H9 (cell line): ENCODE data around the gene ACVR2B. TPM values are rescaled to one million over a fixed set of nuclear protein-coding genes. Genes with fewer than 3 reads are reported as not detected.

Experiments used
- DNase-seq: peaks from one replicate; pipeline ENCODE4 v3.0.0-alpha.2; 2017
- H2AFZ ChIP-seq: one replicate; pipeline ENCODE4 v1.6.1; 2013; ENCODE audit warnings: mild to moderate bottlenecking, low read length, control low read depth, moderate library complexity
- H2AK5ac ChIP-seq: 2 replicates; pipeline ENCODE4 v1.6.1; 2013; ENCODE audit warnings: low read length, control low read depth, mixed read lengths; ENCODE audit not compliant: insufficient read length
- H2BK120ac ChIP-seq: one replicate; pipeline ENCODE4 v1.6.1; 2013; ENCODE audit warnings: low read depth, mild to moderate bottlenecking, low read length, control low read depth, inconsistent platforms; ENCODE audit not compliant: poor library complexity, severe bottlenecking
- H2BK12ac ChIP-seq: 2 replicates; pipeline ENCODE4 v1.6.1; 2013; ENCODE audit warnings: low read length, control low read depth, mixed read lengths, low read depth; ENCODE audit not compliant: insufficient read length
- H2BK15ac ChIP-seq: 2 replicates; pipeline ENCODE4 v1.6.1; 2013; ENCODE audit warnings: low read depth, low read length, control low read depth
- H2BK20ac ChIP-seq: one replicate; pipeline ENCODE4 v1.6.1; 2013; ENCODE audit warnings: low read depth, mild to moderate bottlenecking, low read length, control low read depth, inconsistent platforms; ENCODE audit not compliant: poor library complexity, severe bottlenecking
- H2BK5ac ChIP-seq: 2 replicates; pipeline ENCODE4 v1.6.1; 2013; ENCODE audit warnings: low read length, control low read depth, mixed read lengths; ENCODE audit not compliant: insufficient read length
- H3K14ac ChIP-seq: 2 replicates; pipeline ENCODE4 v1.6.1; 2013; ENCODE audit warnings: low read length, control low read depth; ENCODE audit not compliant: insufficient read depth
- H3K18ac ChIP-seq: 2 replicates; pipeline ENCODE4 v1.6.1; 2013; ENCODE audit warnings: low read depth, mild to moderate bottlenecking, mixed read lengths, low read length, control low read depth; ENCODE audit not compliant: insufficient read length
- H3K23ac ChIP-seq: 2 replicates; pipeline ENCODE4 v1.6.1; 2013; ENCODE audit warnings: low read length, control low read depth, mixed read lengths, low read depth; ENCODE audit not compliant: insufficient read length
- H3K23me2 ChIP-seq: 2 replicates; pipeline ENCODE4 v1.6.1; 2013; ENCODE audit warnings: low read depth, mild to moderate bottlenecking, mixed read lengths, low read length, control low read depth; ENCODE audit not compliant: insufficient read length, poor library complexity, severe bottlenecking
- H3K27ac ChIP-seq: 2 replicates; pipeline ENCODE4 v1.5.1; 2013; ENCODE audit warnings: low read length, control low read depth, mixed read lengths, low read depth; ENCODE audit not compliant: insufficient read length
- H3K27me3 ChIP-seq: 2 replicates; pipeline ENCODE4 v1.6.1; 2013; ENCODE audit warnings: low read length, control low read depth, inconsistent platforms; ENCODE audit not compliant: insufficient read depth
- H3K4ac ChIP-seq: 2 replicates; pipeline ENCODE4 v1.6.1; 2013; ENCODE audit warnings: low read depth, mild to moderate bottlenecking, control low read depth, inconsistent platforms, low read length, moderate library complexity
- H3K4me1 ChIP-seq: 2 replicates; pipeline ENCODE4 v1.6.1; 2013; ENCODE audit warnings: low read length, control low read depth, inconsistent platforms; ENCODE audit not compliant: insufficient read depth
- H3K4me2 ChIP-seq: 2 replicates; pipeline ENCODE4 v1.6.1; 2013; ENCODE audit warnings: low read length, control low read depth, mixed read lengths; ENCODE audit not compliant: insufficient read length, insufficient read depth
- H3K56ac ChIP-seq: 2 replicates; pipeline ENCODE4 v1.6.1; 2013; ENCODE audit warnings: low read depth, mild to moderate bottlenecking, mixed read lengths, low read length, control low read depth; ENCODE audit not compliant: insufficient read length
- H3K79me1 ChIP-seq: 2 replicates; pipeline ENCODE4 v1.6.1; 2013; ENCODE audit warnings: low read depth, mild to moderate bottlenecking, moderate library complexity, low read length, control low read depth, inconsistent platforms; ENCODE audit not compliant: insufficient read depth, poor library complexity, severe bottlenecking
- H3K79me2 ChIP-seq: 2 replicates; pipeline ENCODE4 v1.6.1; 2013; ENCODE audit warnings: low read length, control low read depth, inconsistent platforms; ENCODE audit not compliant: insufficient read depth
- H3K9ac ChIP-seq: 2 replicates; pipeline ENCODE4 v1.6.1; 2013; ENCODE audit warnings: low read length, control low read depth, mixed read lengths; ENCODE audit not compliant: insufficient read length; ENCODE audit errors: extremely low read depth
- H3K9me3 ChIP-seq: one replicate; pipeline ENCODE4 v1.6.1; 2013; ENCODE audit warnings: low read depth, low read length, inconsistent platforms; ENCODE audit not compliant: control insufficient read depth
- H3T11ph ChIP-seq: one replicate; pipeline ENCODE4 v1.6.1; 2013; ENCODE audit warnings: mild to moderate bottlenecking, low read length, control low read depth, inconsistent platforms
- H4K20me1 ChIP-seq: one replicate; pipeline ENCODE4 v1.6.1; 2013; ENCODE audit not compliant: control insufficient read depth, insufficient read length, insufficient read depth
- H4K5ac ChIP-seq: 2 replicates; pipeline ENCODE4 v1.6.1; 2013; ENCODE audit warnings: low read depth, mild to moderate bottlenecking, mixed read lengths, low read length, control low read depth; ENCODE audit not compliant: insufficient read length
- H4K8ac ChIP-seq: replicated peaks from 2 replicates; pipeline ENCODE4 v1.6.1; 2013; ENCODE audit warnings: low read length, control low read depth, mixed read lengths, low read depth; ENCODE audit not compliant: insufficient read length
- H4K91ac ChIP-seq: 2 replicates; pipeline ENCODE4 v1.6.1; 2013; ENCODE audit warnings: low read depth, mild to moderate bottlenecking, moderate library complexity, mixed read lengths, low read length, control low read depth; ENCODE audit not compliant: insufficient read length
- H3K27ac Mint-ChIP-seq, 3 experiments: 2 replicates in 2 of 3; 3 replicates in 1 of 3; pipeline ENCODE4 v1.8.0; 2020 to 2021; ENCODE audit warnings: mixed read lengths in 3 of 3, mild to moderate bottlenecking in 1 of 3, moderate library complexity in 1 of 3
- H3K27me3 Mint-ChIP-seq: 2 replicates; pipeline ENCODE4 v1.8.0; 2021; ENCODE audit warnings: low read depth, mild to moderate bottlenecking, moderate library complexity, mixed read lengths
- H3K36me3 Mint-ChIP-seq, 3 experiments: 2 replicates in 2 of 3; 3 replicates in 1 of 3; pipeline ENCODE4 v1.8.0; 2020 to 2021; ENCODE audit warnings: low read depth in 3 of 3, mixed read lengths in 3 of 3; ENCODE audit not compliant: insufficient read depth in 1 of 3
- H3K4me1 Mint-ChIP-seq, 2 experiments: 2 replicates each; pipeline ENCODE4 v1.8.0; 2020; ENCODE audit warnings: mixed read lengths in 2 of 2
- H3K4me3 Mint-ChIP-seq, 2 experiments: 2 replicates in 1 of 2; 3 replicates in 1 of 2; pipeline ENCODE4 v1.8.0; 2020 to 2021; ENCODE audit warnings: mild to moderate bottlenecking in 2 of 2, mixed read lengths in 2 of 2, moderate library complexity in 1 of 2
- H3K9me3 Mint-ChIP-seq, 2 experiments: 2 replicates in 1 of 2; 3 replicates in 1 of 2; pipeline ENCODE4 v1.8.0; 2020; ENCODE audit warnings: mild to moderate bottlenecking in 2 of 2, mixed read lengths in 2 of 2, moderate library complexity in 1 of 2
- WGBS: extraction: QIAGEN DNeasy Blood & Tissue Kit; methylation state at CpG from one replicate; pipeline ENCODE4 v1.1.7; 2013; ENCODE audit warnings: missing lambda C conversion rate, low lambda C conversion rate, mixed read lengths; ENCODE audit not compliant: insufficient read length; ENCODE audit errors: extremely low coverage; 5-methylcytosine and 5-hydroxymethylcytosine counted together
- total RNA-seq: library from RNA; stranded (reverse); gene quantifications from 2 replicates; pipeline ENCODE4 v1.2.1, GENCODE V29; 2021
- TF ChIP-seq, protein P1 (sequence below): fragments of 200-600 bp; sonication (generic); conservative IDR thresholded peaks from 3 replicates; pipeline ENCODE4 v1.8.0; 2021; ENCODE audit warnings: antibody characterized with exemption, mild to moderate bottlenecking

The ACVR2B gene
- total RNA-seq, 1 experiment from 2014 or later = 105 TPM

DNA sequence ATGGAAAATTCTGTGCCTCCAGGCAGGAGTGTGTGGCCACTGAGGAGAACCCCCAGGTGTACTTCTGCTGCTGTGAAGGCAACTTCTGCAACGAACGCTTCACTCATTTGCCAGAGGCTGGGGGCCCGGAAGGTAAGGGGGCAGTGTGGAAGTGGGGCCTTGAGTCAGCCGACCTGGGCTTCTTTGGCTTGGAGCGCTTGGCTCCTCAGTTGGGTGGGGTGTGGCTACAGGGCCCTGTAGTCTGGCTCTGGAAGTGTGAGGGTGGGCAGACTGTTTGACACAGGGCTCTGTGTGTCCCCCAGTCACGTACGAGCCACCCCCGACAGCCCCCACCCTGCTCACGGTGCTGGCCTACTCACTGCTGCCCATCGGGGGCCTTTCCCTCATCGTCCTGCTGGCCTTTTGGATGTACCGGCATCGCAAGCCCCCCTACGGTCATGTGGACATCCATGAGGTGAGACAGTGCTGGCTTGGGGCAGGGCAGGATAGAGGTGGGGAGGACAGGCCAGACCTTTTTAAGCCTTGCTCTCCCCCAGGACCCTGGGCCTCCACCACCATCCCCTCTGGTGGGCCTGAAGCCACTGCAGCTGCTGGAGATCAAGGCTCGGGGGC is 24.3 kb downstream of the ACVR2B start:
- Histone ChIP-seq H4K20me1 (peaks cover 2% of the 10 kb centered on the region), H2BK12ac (no peak overlapping the region), H3K56ac (no peak overlapping the region), H3K4ac (no peak overlapping the region), H3K23me2 (no peaks in the 10 kb centered on the region), H2BK5ac (no peak overlapping the region), H3K18ac (no peak overlapping the region), H3K27ac (no peak overlapping the region), H3K9me3 (no peaks in the 10 kb centered on the region), H4K91ac (no peak overlapping the region), H2AFZ (no peak overlapping the region), H3K27me3 (no peaks in the 10 kb centered on the region), H3K4me2 (no peak overlapping the region), H3K4me1 (no peaks in the 10 kb centered on the region), H3K79me2 (peaks cover 15% of the 10 kb centered on the region; the same call in 1 of the 2 replicates), H3K23ac (no peak overlapping the region), H3K9ac (no peak overlapping the region), H2AK5ac (no peak overlapping the region), H4K5ac (no peak overlapping the region), H2BK120ac (no peak overlapping the region), H2BK15ac (no peak overlapping the region), H3K14ac (no peak overlapping the region), H3K79me1 (peaks cover 3% of the 10 kb centered on the region), H2BK20ac (no peak overlapping the region), H4K8ac (no peak overlapping the region), H3T11ph (no peak overlapping the region)
- WGBS = no CpG with 5 or more reads among the region's 15 CpGs
- Mint-ChIP-seq H3K36me3 (peaks cover 34 to 53% (median 53%) of the 10 kb centered on the region in 3 experiments), H3K9me3 (no peaks in the 10 kb centered on the region), H3K27ac (peak overlapping the region in 2 of 3 experiments; percentile 49 to 73; a peak in 3 of 7 replicates), H3K4me3 (no peak overlapping the region; a peak in 1 of 5 replicates), H3K27me3 (no peaks in the 10 kb centered on the region; the same call in 1 of the 2 replicates), H3K4me1 (peaks cover 11 to 15% of the 10 kb centered on the region in 2 experiments)
- TF ChIP-seq, protein P1, sequence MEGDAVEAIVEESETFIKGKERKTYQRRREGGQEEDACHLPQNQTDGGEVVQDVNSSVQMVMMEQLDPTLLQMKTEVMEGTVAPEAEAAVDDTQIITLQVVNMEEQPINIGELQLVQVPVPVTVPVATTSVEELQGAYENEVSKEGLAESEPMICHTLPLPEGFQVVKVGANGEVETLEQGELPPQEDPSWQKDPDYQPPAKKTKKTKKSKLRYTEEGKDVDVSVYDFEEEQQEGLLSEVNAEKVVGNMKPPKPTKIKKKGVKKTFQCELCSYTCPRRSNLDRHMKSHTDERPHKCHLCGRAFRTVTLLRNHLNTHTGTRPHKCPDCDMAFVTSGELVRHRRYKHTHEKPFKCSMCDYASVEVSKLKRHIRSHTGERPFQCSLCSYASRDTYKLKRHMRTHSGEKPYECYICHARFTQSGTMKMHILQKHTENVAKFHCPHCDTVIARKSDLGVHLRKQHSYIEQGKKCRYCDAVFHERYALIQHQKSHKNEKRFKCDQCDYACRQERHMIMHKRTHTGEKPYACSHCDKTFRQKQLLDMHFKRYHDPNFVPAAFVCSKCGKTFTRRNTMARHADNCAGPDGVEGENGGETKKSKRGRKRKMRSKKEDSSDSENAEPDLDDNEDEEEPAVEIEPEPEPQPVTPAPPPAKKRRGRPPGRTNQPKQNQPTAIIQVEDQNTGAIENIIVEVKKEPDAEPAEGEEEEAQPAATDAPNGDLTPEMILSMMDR = no peak
- no peak for DNase-seq
